Activated CD8-positive, alpha-beta memory T cell treated with anti-CD3 and anti-CD28 coated beads for 48 hours (primary cell): ENCODE results near the gene PPAT.
A peak's percentile ranks its signal among the peaks of the same experiment; 100 is the strongest.
"Not testable (repeated sequence)": the region's sequence is repeated elsewhere in the genome, so short reads cannot be mapped to it uniquely, and the experiment has no call there.

Experiments
- DNase-seq, 3 experiments: peaks; one replicate each; pipeline ENCODE4 v3.0.0-alpha.2; 2020; ENCODE audit warnings: low read depth in 2 of 3, low spot score in 2 of 3

The PPAT gene

DNA sequence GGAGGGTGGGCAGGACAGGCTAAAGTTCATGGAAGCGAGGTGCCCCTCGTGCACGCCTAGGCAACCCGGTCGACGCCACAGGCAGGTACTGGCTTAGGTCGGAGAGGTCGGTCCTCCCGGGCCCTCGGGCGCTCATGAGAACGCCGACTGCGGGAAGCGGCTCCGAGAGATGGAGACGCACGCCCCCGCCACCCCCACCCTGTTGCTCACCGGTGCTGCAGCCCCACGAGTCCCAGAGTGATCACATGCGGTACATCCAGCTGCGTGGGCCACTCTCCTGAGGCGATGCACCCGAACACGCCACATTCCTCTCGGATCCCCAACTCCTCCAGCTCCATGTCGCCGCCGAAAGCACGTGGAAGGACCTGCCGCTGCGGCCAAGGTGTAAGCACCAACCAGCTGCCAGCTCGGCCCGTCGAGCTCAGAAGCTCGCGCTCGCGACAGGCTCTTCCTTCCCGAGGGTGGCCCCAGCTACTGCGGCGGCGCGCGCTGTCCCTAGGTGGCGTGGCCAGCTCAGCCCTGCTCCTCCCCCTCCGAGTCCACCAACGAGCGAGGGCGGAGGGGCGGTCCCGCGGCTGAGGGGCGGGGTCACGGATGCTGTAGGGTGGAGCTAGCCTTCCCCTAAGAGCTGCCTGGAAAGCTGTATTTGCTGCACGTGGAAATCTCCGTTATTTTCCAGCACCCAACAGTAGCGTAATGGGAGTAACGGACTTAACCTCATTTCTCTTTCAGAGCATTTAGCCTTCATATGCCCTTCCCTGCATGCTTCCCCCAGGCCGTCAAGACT is at the start of gene PPAT:
Gene PPAT (minus strand): TSS at position 476 of the 787 bp plus-strand sequence. CDS start 138 bp downstream, at position 338.
- DNase-seq: peak; percentile 95 to 98 (median 96)

- DNase-seq: no peak
Observed at GRCh38 chr4:56480691-56481090, 45.3 kb upstream of the PPAT start.

GRCh38 chr4:56477192-56477702 is 41.8 kb upstream of the PPAT start:
- DNase-seq: no peak

GRCh38 chr4:56475917-56476316 is 40.5 kb upstream of the PPAT start:
- no peak for DNase-seq

- DNase-seq: no peak
Observed at GRCh38 chr4:56469489-56470210, 34.2 kb upstream of the PPAT start.

DNA sequence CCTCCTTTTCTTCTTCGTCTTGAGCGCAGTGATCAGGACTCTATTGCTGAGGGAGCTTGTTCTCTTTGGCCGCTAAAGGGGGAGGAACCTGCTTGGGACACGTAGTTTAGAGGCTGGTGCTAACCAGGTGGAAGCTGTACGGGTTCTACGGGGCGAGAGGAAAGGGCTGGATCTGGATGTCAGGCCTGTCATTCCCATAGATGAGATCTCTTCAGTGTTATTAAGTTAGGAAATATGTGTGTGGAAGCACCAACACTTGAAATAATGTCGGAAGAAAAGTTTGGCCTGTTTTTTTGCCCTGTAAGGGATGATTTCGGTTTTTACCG is 32.6 kb upstream of the PPAT start:
- DNase-seq: no peak

- DNase-seq: peak; percentile 58 to 71 (median 68)
Observed at GRCh38 chr4:56467284-56468096, 32.1 kb upstream of the PPAT start, which contains the start of gene SRP72. SRP72 (plus strand) TSS chr4:56467617; CDS start chr4:56467636, 19 bp downstream.

DNA sequence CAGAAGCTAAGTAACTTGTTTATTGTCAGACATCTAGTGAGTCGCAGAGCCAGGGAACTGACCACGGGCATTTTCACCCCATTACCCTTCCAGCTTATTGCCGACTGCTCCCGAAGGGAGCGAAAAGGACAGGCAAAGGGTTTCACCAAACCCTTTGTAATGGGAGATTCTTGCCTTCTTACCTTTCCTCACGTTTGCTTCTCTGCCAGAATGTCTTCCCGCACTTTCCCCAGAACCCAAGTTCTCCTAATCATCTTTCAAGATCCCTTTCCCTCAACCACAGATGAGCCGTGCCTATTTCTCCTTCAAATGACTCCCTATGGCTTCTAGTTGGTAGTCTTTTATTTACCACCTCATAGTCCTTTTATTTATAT is 31.5 kb upstream of the PPAT start:
- no peak for DNase-seq

DNA sequence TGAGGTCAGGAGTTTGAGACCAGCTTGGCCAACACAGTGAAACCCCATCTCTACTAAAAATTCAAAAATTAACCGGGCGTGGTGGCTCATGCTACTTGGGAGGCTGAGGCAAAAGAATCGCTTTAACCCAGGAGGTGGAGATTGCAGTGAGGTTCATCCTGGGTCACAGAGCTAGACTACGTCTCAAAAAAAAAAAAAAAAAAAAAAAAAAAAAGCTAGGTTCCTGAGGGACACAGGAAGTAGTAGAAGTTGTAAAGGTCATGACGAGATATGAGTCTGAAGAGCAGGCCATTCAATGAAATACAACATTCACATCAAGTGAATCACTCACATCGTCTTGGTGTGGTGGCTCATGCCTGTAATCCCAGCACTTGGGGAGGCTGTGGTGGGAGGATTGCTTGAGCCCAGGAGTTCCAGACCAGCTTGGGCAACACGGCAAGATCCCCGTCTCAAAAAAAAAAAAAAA is 30.9 kb upstream of the PPAT start:
- DNase-seq: not testable (repeated sequence)

GRCh38 chr4:56465599-56466295 is 30.3 kb upstream of the PPAT start:
- no peak for DNase-seq

DNA sequence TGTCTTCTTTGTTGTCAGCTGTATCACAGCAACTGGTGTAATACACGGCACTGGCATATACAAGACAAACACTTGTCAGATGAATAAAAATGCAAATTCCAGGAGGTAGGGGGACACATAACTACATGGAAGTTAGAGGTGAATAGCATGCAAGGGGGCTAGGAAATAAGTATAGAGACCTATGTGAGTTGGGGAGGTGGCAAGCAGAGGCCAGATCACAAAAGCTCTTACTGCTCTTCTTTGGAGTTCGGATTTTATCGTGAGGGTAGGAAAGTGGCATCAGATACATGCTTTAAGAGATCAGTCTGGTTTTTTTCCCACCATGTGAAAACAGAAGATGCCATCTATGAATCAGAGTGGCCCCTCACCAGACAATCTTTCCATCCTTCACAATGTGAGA is 29.2 kb upstream of the PPAT start:
- DNase-seq: no peak

- no peak for DNase-seq
Observed at GRCh38 chr4:56463711-56464110, 28.3 kb upstream of the PPAT start.

DNA sequence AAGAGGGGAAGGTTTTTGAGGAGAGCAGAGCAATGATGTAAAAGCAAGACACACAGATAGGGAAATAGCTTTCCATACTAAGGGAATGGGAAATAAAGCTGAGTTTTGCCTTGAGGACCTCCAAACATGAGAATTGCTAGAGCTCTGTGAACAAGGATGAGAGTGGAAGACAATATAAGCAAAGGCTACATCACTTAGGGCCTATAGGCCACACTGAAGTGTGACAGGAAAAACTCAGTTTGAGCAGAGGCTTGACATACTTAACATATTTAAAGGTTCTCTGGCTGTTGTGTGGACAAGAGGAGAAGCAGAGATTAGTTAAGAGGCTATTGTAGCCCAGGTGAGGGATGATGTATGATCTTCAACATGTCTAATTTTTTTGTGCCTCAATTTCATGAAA is 26.7 kb upstream of the PPAT start:
- no peak for DNase-seq

GRCh38 chr4:56460085-56460484 is 24.7 kb upstream of the PPAT start:
- DNase-seq: no peak

- no peak for DNase-seq
Observed at GRCh38 chr4:56450342-56450741, 14.9 kb upstream of the PPAT start.

DNA sequence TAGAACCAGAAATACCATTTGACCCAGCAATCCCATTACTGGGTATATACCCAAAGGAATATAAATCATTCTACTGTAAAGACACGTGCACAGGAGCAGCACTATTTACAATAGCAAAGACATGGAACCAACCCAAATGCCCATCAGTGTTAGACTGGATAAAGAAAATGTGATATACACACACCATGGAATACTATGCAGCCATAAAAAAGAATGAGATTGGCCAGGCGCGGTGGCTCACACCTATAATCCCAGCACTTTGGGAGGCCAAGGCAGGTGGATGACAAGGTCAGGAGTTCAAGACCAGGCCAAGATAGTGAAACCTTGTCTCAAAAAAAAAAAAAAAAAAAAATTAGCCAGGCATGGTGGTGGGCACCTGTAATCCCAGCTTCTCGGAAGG is 14.1 kb upstream of the PPAT start:
- not testable (repeated sequence) for DNase-seq

DNA sequence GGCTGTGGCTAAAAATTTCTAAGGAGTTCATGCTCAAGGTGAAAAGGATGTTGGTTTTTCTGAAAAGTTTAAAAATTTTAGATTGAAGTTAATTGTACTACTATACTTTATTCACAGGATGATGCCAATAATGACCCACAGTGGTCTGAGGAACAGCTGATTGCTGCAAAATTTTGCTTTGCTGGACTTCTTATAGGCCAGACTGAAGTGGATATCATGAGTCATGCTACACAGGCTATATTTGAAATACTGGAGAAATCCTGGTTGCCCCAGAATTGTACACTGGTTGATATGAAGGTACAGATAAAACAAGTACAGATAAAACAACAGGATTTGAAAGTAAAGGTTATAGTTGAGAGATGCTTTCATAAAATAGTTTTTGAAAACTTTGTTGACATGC is 12.9 kb upstream of the PPAT start:
- DNase-seq: no peak

GRCh38 chr4:56445699-56446098 is 10.3 kb upstream of the PPAT start:
- no peak for DNase-seq

DNA sequence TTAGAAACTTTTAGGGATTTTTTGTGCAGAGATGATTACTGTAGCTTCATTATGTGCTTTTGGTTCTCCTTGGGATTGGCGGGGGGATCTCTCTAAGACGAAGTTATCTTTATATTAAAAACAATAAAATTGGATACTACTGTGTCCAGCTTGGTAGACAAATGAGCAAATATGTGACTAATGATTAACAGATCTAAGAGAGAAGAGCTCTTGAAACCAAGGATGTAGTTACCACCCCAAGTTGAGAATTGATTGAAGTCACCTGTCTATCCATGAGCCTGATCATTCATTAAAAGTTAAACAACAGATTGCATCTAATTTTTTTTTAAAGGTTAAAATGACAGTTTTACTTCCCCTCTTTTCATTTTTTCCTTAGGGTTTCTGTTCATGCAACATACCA is 9.3 kb upstream of the PPAT start:
- no peak for DNase-seq

DNA sequence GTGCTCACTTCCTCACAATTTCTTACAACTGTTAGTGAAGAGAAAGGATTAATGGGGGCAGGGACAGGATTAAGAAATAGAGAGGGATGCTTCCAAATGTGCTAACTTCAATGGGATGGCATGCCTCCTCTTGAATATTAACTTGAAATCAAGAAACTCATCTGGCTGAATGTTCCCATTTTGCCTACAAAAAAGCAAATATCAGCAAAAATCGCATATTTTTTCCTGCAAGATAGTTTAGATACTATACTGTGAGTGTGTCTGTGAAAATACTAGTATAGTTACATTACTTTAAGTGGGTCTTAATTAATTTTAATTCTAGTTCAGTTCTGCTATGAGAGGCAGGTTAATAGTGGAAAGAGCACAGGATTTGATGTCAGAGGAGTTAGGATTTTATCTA is 5.6 kb upstream of the PPAT start:
- DNase-seq: no peak

- DNase-seq: no peak
Observed at GRCh38 chr4:56438766-56439165, 3.4 kb upstream of the PPAT start.
